Amniotic stem cell (primary cell): ENCODE data around the gene CRIM1.
A peak's percentile ranks its signal among the peaks of the same experiment; 100 is the strongest.

Experiments used
- DNase-seq: peaks from one replicate; lab custom pipeline; 2025; lab: John Stamatoyannopoulos, UW

CRIM1 gene

DNA sequence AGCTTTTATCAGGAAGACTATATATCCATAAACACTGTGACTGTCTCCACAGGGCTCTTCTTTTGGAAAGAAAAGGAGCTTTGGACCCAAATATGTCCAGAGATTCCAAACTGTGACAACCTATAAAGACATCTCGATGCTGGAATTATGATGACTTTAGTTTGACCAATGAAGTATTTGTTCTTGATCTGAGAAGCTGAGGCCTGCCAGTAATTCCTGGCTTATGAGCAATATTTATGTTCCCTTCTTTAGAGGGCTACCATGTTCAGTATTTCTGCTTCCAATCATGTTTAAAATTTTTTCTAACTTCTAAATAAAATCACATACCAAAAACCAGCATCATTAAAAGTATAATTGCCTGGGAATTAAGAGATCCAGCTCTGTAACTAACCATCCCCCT is 201.3 kb downstream of the CRIM1 start:
- peak; percentile 50 for DNase-seq

DNA sequence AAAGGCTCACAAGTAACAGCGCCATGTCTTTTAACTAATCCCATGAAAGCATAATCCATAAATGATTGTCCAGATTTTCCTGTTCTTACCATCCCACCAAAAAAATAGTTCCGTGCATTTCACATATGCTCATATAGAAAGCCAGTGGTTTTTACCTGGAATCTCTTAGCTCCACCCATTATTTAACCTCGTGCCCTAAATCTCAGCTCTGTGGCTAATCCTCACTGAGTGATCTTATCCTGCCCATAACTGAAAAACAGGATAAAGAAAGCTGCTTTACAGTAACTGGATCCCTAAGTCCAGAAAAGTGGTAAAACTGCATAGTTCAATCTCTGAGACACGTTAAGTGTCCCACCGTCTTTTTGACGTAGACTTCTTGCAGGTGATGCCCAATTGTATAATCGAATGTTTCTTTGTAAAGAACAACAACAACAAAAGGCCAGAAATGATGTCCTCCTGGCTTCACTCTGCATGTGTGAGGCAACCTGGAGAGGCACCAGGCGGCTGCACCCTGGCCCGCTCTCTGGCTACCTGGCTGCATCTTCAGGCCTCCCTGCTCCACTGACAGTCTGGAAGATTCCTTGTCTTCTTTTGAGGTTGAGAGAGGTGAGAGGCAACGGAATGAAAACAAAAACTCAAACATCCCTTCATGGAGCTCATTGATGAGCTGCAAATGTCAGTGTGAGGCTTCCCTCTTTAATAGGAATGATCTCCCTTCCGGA is 203.8 kb downstream of the CRIM1 start:
- DNase-seq = no peak

DNA sequence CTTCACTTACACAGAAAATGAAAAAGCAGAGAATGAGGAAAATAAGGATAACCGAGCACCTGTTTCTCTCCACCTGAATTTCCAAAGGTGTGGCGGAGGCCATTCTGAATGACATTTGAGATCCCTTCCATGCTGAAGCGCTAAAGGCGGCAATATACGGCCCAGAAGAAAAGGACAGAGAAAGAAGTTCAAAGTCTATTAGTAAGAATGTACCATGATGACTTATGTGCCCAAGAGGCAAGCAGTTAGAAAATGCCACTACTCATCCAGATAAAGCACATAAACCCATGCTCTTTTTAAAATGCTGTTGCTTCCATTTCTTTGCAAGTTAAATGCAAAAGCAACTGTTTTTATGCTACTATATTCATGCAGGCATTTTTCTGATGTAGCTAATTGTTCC is 205.1 kb downstream of the CRIM1 start:
- DNase-seq = no peak

DNA sequence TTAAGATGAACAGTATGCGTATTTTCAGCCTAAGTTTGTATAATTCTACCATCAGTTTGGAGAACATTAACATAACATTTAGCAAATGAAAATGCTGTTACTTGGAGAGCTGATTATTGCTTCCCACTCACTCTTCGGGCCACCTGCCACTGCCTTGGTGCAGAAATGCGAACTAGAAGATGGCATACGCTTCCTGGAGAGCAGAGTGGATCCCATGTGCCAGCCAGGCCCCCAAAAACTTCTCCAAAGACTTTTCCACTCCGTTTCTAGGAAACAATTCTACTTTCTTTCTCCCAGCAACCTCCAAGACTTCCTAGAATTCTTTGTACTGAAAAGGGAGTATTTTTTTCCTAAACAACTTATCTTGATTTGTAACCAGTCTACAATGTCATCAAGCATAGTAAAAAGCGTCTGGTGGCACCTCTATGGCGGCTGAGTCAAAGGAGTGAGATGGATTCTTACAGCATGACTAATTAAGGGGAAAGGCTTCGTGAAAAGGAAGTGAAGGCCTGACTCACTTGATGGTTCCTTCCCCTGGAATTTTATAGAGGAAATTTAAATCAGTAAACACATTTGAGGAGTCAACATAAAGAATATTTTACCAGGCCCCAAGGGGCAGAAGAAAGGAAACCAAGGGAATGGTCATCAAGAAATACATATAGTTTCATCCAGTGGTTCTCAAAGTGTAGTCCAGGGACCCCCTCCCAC is 205.8 kb downstream of the CRIM1 start:
- peak; percentile 79 for DNase-seq

DNA sequence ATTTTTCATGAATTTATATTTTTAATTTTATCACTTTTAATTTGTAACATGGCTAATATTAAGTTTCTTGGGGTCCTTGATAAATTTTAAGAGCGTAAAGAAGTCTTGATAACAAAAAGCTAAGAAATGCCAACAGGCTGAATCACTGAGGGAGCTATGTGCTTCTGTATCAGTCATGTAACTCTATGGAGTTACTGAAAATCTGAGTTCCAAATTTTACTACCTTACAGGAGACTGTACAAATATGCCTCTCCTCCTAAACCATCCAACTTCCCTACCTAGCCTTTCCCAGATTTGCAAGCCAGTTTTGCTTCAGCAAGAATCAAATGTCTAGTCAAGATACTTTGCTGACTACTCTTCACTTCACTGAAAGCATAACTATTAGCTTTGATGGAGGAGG is 206.7 kb downstream of the CRIM1 start:
- DNase-seq = peak; percentile 26

DNA sequence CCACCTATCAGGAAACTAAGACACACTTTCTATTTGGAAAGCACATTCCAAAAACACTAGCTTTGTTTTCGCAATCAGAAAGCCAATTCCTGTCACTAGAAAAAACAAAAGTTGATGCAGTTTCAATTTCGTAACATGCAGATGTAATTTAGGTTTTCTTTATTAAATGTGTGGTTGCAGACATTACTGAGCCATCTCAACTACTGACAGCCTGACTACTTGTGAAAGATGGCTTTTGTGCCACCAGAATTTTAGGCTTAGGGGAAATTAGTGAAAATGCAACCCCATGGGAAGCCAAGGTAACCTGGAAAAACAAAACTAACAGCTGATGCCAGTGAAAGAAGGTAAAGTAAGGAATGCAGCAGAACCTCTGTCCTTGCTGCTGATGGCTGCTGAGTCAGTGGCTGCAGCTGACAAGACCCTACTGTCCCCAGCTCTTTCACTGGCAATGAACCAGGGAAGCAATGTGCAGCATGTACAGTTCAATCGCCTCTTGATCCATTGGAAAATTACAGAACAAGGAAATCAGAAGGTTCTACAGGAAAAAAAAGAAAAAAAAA is 207.5 kb downstream of the CRIM1 start:
- no peak for DNase-seq

DNA sequence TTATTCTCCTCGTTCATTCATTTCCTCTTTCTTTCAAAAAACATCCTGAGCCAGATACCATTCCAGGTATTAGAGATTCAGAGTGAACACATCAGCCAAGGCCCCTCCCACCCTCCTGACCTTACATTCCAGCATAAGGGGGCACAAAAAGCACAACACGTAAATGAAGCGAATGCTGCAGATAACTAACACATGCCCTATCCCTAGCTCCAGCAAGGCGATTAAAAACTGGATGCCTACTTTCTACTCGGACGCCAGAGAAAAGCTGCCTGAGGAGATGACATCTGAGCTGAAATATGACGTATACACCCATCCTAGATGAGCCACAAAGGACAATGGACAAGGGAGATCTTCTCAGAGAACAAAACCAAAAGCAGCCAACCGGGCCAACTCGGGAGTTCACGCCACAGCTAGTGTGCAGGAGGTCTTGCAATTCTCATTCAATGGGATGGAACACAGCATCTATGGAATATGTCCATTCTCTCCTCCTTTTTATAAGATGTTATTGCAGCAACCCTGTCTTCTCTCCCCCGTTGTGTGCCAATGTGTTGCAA is 208.9 kb downstream of the CRIM1 start:
- no peak for DNase-seq

DNA sequence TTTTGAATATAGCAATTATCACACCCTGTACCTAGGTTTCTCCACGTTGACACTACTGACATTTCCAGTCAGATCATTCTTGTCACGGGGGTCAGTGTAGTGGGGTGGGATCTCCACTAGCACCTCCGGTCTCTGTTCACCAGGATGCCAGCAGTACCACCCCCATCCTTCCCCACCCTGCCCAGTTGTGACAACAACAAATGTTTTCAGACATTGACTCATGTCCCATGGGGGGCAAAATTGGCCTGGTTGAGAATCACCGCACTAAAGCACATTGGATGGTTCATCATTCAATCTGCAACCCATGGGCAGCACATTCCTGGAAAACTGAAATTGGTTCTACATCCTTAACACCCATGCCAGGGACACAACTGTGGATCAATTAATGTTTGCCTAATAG is 210.1 kb downstream of the CRIM1 start:
- no peak for DNase-seq

DNA sequence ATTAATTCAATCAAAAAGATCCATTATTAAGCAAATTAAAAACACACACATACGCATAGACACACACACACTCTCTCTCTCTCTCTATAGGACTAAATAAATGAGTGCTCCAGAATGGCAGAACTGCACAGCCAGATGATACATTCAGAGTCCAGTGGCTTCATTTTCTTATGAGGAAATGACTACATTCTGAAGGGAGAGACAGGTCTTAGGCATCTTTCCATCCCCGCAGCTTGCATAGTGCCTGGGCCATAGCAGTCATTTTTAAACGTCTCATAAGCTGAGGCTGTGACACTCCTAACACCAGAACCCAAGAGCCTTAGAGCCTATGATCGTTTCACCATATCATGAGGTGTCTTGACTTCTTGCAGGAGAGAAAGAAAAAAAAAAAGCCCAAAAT is 211.3 kb downstream of the CRIM1 start:
- DNase-seq = no peak

DNA sequence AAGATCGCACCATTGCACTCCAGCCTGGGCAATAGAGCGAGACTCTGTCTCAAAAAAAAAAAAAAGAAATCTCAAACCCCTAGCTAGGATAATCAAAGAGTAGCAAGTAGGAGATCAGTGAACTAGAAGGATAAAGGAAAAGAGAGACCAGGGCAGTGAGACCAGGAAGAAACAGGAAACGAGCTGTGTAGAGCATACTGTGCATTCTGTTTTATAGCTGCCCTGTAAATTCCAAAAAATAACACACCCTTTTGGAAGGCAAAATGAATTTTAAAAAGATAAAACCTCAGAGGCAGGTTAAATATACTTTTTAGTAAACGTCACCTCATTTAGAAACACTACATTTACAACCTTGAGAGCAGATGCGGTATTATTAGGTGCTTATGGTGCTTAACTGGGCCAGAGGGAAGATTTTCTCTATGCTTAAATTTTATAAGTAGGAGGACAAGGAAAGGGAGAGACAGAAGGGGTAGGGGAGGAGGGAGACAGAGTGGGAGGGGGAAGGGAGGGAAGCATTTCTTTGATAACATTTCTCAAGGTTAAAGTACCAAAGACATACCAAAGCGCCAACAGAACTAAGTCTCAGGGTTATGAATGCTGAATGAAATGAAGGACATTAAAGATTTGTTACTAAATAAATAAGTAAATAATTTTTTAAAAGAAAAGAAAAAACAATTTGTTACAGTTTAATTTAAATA is 212.3 kb downstream of the CRIM1 start:
- no peak for DNase-seq

DNA sequence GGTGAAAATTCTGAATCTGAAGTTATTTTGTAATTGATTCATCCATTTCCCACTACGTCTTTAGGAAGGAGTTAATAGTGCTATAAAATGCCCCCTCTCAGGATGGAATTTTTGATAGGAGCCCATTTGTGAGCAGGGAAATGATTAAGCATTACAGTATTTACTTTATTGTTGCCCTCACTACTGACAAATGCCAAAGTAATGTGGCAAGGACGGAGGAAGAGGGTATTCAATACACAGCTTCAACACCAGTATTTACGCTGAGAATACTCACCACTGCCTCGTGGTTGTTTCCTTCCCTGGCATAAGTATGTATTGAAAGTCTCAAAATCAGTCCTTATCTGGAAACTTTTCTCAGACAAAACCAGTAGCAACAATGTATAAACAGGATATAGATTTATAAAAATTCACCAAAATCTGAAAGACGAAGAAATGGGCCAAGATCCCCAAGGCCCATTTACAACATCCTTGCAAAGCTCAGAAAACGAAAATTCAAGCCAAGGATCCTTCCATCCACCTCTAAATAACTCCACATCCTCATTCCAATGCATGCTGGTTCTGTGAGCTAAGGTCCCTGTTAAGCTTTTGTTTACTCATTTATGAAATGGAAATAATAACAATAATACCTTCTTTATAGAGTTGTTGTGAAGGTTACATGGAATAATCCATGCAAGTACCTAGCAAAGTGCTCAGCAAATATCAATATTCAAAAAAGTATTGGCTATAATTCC is 213.1 kb downstream of the CRIM1 start:
- no peak for DNase-seq

DNA sequence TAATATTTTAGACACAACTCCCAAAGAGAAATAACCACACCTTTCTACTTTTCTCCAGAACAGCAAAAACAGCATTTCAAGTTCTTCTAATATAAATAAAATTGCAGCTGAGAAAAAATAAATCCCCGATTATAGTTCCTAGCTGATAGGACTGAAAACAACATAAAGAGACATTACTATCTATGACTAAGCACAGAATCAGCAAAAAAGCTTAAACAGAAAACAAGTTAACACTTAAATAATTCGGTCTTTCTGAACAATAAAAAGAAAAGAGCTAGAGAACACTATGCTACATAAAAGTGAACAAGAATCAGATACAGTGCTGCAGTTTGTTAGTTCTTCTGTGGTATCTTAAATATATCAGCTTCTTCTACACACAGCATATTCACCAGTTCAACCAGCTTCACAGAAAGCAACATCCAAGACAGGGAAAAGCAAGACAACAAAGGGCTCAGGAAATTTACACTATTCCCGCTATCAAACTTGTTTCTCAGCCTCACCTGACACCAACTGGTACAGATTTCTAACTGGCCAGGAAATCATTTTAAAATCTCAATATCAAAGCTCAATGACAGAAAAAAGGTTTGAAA is 213.8 kb downstream of the CRIM1 start:
- DNase-seq = no peak

DNA sequence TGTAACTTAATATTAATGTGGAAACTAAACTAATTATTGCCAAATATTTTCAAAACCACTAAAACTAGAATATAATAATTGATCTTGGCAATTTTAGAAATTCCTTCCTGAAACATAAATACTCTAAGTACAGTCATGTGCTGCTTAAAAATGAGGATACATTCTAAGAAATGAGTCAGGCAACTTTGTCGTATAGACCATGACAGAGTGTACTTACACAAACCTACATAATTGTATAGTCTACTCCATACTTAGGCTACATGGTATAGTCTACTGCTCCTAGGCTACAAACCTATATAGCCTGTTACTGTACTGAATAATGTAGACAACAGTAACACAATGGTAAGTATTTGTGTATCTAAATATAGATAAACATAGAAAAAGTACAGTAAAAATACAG is 214.8 kb downstream of the CRIM1 start:
- DNase-seq = no peak

DNA sequence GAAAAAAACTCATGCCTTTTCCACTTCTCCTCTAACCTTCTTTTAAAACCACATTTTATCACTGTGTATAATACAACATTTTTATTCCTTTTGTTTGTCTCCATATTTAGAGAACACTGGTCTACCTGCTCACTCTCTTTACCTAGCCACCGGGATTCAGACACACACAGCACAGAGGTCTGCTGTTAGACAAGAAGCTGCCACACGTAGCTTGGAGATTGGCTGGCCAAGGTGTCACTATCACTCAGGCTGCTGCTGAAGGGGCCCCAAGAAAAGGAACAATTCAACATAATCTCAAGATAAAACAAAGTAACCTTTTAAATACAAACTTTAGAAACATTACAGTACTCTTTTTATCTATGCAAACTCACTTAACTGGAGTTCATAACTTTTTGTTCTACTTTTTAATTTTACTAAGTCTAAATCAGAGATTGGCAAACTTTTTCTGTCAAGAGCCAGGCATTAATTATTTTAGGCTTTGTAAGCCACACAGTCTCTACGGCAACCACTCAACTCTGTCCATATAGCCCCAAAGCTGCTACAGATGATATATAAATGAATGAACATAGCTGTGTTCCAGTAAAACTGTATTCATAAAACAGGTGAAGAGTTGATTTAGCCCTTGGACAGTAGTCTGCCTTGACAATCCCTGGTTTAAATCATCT is 216.6 kb downstream of the CRIM1 start:
- no peak for DNase-seq

DNA sequence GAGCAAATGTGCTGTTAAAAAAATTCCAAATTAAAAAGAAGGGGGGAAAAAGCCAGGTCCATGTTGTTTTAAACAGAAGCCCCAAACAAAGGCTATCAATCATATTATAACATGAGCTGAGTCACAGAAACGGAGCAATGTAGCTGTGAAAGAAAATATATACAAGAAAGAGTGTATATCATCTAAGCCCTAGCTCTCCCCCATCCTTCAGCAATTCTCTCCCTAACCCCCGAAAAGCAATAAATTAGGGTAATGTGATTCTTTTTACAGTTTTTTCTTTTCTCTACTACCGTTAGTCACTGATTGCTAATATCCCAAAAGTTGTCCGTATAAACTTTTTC is 217.1 kb downstream of the CRIM1 start:
- no peak for DNase-seq

DNA sequence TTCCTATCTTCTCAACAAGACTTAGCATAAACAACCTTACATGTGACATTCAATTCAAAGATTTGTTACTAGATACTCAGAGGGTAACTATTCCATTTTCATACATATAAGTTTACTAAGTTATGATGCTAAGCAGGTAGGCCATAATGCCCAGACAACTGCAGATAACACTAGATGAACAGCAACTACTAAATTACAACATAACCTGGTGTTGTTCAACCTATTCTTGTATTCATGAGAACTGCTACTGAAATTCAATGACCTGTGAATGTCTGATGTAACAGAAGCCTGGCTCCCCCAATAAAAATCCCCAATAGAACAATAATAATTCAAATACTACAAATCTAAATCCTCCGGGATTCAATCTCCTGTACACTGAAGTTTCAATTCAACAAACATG is 217.6 kb downstream of the CRIM1 start:
- DNase-seq = no peak

DNA sequence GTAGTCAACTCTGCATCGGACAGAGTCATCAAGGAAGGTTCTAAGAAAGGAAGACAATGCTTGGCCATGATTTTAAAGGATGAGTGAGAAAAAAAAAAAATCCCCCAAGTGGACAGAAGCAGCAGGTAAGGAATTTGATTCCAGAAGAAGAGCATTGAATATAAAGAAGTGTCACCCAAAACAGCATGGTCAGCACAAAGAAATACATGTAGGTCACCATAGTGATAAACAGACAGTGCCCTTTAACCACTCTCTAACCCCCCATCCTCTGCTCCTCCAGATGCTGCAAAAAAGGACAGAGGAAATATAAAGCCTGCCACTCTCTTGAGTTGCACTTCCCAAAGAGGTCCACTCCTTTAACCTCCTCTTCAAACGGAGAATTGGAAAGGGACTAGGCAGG is 219.0 kb downstream of the CRIM1 start:
- DNase-seq = no peak

DNA sequence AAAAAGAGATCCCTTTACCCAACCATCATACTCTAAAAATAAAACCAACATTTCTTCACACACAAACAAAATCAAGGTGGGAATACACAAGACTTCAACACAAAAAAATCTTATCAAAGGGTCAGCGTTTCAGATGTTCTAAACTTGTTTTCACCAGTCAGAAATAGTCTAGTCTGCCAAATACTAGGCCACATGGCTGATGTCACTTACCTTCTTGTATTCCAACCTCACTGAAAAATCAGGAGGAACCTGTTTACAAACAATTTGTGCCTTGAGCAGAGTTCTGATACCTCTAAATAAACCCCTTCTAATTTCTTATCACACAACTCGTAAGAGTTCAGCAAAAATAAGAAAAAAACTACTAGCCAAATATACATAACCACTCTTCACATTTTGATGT is 222.3 kb downstream of the CRIM1 start:
- DNase-seq = no peak

DNA sequence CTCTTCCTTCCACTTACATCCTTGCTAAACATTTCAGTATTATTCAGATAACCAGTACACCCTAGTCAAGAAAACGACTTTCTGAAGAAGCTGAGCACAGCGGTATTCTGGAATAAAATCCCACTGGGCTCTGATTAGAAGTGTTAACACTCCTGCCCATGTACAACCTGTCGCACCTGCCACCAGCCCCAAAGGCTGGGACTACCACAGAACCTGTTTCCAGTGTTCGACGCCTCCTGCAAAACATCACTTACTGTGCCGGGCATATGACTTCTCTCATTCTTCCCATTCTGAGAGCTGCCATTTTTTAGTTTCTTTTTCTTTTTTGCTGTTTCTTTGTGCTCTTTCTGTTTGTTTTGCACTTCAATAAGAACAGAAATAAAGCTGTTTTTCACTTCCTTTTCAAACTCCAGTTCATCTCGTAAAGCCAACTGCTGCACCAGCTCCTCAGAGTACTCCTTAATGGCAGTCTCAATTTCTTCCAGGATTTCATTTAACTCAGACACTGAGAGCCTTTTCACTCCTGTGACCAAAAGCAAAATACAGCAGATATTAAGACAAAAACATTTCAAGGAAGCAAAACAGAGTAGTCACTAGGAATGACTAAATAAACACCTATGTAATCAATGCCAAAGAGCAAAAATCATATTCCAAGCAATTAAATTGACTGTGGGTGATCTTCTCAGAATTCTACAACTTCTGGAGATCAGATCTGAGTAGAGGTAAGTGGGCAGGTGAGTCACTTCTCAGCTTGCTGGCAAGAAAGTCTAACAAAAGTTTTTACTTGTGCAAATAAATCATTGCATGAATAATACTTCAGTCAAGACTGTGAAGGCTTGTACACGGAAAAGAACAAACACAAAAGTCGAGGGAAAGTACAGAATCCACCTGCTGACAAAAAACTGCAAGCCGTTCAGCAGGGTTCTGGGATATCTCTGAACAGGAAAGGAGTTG is 223.0 kb downstream of the CRIM1 start:
- DNase-seq = no peak

DNA sequence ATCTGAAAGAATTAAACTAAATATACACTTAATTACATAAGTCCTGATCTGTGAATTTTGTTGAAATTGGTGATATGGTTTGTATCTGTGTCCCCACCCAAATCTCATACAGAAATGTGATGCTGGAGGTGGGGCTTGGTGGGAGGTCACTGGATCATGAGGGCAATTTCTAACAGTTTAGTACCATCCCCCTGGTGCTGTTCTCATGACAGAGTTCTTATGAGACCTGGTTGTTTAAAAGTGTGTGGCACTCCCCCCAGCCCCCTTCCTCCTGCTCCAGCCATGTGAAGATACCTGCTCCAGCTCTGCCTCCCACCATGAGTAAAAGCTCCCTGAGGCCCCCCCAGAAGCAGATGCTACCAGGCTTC is 223.7 kb downstream of the CRIM1 start:
- no peak for DNase-seq
